Mononuclear cell (primary cell): ENCODE measurements around the gene PCSK4. TPM values are rescaled to one million over a fixed set of nuclear protein-coding genes. Genes with fewer than 3 reads are reported as not detected.
"Not testable (repeated sequence)": the region's sequence is repeated elsewhere in the genome, so short reads cannot be mapped to it uniquely, and the experiment has no call there.

Experiments used
- H3K27me3 ChIP-seq: 2 replicates; pipeline ENCODE4 v1.6.0; 2011; ENCODE audit warnings: low read length, control low read depth; ENCODE audit not compliant: insufficient read depth
- H3K4me1 ChIP-seq: 2 replicates; pipeline ENCODE4 v1.5.1; 2011; ENCODE audit warnings: mild to moderate bottlenecking, low read length, control low read depth; ENCODE audit not compliant: insufficient read depth
- H3K4me3 ChIP-seq: 2 replicates; pipeline ENCODE4 v1.5.1; 2011; ENCODE audit warnings: mild to moderate bottlenecking, low read length, moderate library complexity
- H3K9me3 ChIP-seq: 2 replicates; pipeline ENCODE4 v1.5.1; 2011; ENCODE audit warnings: low read depth, mild to moderate bottlenecking, control low read depth, low read length
- total RNA-seq: library from RNA; depleted of rRNA; stranded (reverse); fragments of >200 nt; gene quantifications from one replicate; pipeline ENCODE4 v1.2.3, GENCODE V29; 2012

Gene PCSK4
- total RNA-seq, 1 donor, result 1.2 TPM

DNA sequence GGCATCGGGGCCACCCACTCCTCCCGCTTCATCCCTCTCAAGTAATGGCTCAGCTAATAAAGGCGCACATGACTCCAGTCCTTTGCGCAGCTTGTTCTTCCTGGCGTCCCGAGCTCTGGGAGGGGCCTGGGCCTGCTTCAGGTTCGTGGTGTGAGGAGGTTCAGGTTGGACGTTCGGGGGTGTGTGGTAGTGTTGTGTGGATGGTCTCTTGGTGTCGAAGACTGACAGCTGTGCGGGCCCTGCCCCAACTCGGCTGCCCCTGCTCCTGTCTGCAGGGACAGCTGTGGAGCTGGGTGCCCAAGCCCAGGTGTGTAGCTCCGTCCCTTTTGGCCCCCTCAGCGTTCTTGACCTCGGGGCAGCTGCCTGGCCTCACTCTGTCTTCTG lies 49.7 kb downstream of the PCSK4 start:
- Histone ChIP-seq H3K9me3 (no peaks in the 10 kb centered on the region), H3K4me3 (no peak overlapping the region), H3K4me1 (peaks cover 34% of the 10 kb centered on the region), H3K27me3 (no peaks in the 10 kb centered on the region)

DNA sequence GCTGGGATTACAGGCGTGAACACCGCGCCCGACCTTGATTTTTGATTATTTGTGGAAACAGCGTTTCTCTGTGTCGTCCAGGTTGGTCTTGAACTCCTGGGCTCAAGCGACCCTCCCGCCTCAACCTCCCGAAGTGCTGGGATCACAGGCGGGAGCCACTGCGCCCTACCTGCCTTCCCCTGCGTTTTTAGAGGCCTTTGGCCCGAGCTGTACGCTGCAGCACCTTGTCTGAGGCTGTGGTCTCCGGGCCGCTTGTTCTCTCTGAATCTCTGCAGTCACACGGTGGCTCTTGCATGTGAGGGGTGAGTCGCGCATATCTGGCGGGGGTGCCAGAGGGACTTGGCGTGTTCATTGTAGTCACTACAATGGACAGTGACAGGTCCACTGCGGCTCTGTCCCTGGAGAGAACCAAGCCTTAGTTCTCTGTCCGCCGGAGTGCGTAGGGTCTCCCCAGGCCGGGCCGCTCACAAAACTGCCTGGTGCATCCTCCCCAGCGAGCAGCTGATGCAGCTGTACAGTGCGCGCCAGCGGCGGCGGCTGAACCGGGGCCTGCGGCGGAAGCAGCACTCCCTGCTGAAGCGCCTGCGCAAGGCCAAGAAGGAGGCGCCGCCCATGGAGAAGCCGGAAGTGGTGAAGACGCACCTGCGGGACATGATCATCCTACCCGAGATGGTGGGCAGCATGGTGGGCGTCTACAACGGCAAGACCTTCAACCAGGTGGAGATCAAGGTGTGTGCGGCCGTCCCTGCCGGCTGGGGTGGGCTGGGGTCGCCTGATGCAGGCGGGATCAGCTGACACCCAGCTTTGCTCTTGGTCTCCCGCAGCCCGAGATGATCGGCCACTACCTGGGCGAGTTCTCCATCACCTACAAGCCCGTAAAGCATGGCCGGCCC lies 50.4 kb downstream of the PCSK4 start:
- peaks cover 28% of the 10 kb centered on the region for H3K4me1 ChIP-seq
- H3K9me3 ChIP-seq, H3K27me3 ChIP-seq, H3K4me3 ChIP-seq: not testable (repeated sequence)

DNA sequence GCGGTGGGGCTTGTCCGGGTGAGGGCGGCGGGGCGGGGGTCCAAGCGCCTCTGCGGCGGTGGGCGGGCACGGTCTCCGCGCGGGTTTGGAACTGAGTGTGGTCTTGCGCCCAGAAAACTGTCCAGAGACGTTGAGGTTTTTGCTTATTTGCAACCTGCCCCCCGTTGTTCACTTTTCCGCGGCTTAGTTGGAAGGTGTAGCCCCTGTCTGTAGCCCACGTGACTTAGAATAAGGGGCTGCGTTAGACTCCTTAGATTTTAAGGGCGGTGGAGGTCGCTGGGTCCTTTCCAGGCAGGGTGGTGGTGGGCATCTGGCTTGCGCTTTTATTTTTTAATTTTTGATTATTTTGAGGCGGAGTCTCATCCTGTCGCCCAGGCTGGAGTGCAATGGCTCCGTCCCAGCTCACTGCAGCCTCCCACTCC lies 51.2 kb downstream of the PCSK4 start:
- Histone ChIP-seq H3K27me3 (no peaks in the 10 kb centered on the region), H3K4me3 (peak overlapping the region; percentile 94)

DNA sequence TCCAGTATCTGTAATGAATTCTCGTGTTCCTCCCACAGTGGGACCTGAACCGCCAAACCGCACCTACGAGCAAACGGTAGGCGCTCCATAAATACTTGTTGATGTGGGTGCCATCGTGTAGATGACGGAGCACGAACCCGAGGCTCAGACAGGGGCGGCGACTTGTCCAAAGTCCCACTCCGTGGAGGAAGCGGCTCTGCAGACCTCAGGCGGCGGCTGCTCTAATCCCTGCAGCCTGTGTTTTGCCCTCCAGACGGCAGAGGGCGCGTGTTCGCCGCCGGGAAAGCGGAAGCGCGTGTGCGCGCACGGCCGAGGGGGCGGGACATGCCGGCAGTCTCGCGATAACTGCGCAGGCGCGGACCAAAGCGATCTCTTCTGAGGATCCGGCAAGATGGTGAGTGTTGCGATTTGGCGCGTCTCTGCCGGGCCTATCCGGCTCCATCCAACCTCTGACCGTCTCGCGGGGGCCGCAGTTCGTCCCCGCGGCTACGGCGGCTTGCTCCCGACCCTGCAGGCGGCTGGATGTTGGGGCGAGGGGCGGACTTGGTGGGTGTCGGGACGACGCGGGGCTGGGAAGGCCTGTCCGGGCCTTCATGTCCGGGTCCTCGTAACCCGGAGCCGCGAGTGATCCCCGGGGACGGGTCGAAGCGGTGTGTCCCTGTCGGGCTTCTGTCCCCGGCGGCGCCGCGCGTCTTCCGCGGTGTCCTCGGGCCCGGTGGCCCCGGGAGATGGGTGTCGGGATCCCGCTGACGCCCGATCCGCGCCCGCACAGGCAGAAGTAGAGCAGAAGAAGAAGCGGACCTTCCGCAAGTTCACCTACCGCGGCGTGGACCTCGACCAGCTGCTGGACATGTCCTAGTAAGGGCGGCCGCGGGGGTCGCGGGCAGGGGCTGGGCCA lies 51.9 kb downstream of the PCSK4 start, which contains the start of gene RPS15:
Gene RPS15, plus strand, starts transcription at position 362 of the 898 bp plus-strand sequence. Its CDS starts 30 bp downstream, at position 392.
- Histone ChIP-seq H3K4me3 (peak within 1 kb of the TSS; percentile 94), H3K9me3 (no peaks in the 10 kb centered on the region), H3K4me1 (peaks cover 24% of the 10 kb centered on the region), H3K27me3 (no peaks in the 10 kb centered on the region)

More for the DNA sequence above, 51.2 kb downstream of the PCSK4 start:
- Histone ChIP-seq H3K4me1 (peaks cover 24% of the 10 kb centered on the region), H3K9me3 (no peaks in the 10 kb centered on the region)

DNA sequence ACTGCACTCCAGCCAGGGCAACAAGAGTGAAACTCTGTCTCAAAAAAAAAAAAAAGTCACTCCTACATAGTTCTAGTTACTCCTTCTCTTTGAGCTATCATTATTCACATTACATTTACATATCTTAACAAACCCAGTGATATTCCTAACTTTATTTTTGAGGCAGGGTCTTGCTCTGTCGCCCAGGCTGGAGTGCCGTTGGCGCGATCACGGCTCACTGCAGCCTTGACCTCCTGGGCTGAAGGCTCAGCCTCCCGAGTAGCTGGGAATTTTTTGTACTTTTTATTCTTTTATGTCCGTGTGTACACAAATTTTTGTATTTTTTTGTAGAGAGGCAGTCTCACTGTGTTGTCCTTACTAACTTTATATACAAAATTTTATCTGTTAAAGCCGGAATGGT lies 52.5 kb downstream of the PCSK4 start:
- Histone ChIP-seq H3K4me1 (peaks cover 24% of the 10 kb centered on the region), H3K9me3 (no peaks in the 10 kb centered on the region), H3K27me3 (no peaks in the 10 kb centered on the region), H3K4me3 (no peak overlapping the region)

DNA sequence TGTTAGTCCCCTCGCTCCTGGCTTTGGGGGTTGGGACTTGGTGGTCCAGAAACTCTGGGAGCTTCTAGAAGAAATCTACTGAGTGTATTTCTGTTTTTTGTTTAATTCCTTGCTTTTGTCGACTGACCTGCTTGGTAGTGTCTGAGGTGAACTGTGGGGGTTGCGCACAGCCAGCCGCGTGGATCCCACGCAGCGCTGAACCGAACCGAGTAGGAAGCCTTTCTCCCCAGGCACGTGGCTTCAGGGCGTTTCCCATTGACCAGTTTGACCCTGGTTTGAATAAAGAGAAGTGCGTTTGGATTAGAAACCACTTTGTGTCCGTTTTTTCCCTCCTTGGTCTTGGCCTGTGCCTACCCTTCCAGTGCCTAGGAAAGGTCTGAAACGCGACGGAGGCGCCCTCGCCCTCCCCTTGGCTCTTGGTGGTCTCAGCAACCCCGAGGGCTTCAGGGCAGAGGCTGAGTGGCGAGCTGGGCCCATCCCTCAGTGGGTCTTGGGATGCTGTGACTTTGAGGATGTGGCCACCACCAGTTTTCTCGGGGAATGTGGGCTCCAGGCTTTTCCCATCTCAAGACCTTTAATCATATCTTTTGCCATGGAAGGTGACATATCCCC lies 54.7 kb downstream of the PCSK4 start:
- Histone ChIP-seq H3K4me1 (peaks cover 18% of the 10 kb centered on the region), H3K9me3 (no peaks in the 10 kb centered on the region), H3K27me3 (no peaks in the 10 kb centered on the region), H3K4me3 (no peak overlapping the region)

DNA sequence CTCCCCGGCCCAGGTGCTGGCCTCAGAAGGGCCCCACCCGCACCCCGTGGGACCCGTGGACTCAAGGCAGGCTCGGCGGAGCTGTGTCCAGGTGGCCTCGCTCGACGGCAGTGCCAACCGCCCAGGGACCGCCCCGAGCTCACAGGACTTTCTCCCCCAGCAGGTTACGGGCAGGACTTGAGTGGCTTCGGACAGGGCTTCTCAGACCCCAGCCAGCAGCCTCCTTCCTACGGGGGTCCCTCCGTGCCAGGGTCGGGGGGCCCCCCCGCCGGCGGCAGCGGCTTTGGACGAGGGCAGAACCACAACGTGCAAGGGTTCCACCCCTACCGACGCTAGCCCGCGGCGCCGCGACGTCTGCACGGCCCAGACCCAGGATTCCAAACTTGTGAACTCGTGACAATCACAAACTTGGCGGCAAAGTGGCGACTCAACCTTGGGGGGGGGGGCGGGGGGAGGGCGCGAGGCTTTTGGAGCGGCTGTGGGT lies 55.5 kb downstream of the PCSK4 start:
- no peaks in the 10 kb centered on the region for H3K9me3 ChIP-seq
- H3K4me3 ChIP-seq, result no peak overlapping the region
- H3K4me1 ChIP-seq, result peaks cover 13% of the 10 kb centered on the region
- no peaks in the 10 kb centered on the region for H3K27me3 ChIP-seq

DNA sequence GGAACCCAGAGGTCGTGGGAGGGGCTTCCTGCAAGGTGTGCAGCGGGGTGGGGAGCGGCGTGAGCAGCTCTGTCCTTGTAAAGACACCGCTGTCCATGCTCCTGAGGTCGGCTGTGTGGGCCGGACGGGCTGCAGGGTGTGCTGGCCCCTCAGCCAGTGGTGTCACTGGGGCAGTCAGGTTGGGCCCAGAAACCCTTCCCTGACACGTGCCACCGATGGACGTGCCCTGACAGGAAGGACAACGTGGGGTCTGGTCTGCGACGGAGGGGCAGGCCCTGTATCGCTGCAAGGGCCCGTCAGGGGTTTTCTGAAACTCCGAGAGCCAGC lies 56.1 kb downstream of the PCSK4 start:
- Histone ChIP-seq H3K4me3 (no peak overlapping the region), H3K27me3 (no peaks in the 10 kb centered on the region), H3K9me3 (no peaks in the 10 kb centered on the region), H3K4me1 (peaks cover 7% of the 10 kb centered on the region)

DNA sequence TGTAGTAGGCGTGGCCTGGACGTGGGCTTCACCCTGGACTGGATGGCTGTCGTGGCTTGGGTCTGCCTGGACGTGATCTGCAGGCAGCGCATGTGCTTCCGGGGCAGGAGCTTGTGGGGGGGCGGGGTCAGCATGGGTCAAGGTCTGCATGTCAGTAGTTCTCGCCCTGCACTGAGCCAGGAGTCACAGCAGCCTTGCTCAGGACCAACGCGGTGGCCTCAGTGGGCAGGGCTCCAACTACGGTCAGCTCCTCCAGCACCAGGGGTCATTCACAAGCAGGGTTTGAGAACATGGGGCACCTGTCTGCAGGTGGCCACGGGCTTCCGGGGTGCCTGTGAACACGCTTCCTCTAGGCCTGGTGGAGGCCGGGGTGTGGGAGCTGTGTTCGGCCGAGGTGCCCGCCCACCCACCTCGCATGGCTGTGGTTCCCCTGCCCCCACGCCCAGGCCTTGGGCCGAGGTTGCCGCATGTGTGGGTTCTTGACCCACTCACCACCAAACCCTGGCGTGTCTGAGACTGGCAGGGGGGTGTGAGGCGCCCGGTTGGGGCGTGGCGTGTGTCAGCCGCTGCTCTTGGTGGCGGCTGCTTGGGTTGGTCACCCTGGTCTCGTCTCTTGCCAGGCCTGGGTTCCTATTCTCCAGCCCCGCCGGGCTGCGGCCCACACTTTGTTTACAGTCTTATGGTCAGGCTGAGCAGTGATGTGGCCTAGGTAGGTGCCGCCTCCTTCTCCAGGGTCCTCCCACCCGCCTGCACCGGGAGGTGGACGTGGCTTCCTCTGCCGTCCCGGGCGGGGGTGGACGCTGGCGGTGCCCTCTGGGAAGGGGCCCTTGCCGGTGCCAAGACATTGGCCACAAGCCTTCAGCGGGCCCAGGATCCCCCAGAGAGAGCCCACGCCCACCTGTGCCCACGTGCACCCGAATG lies 56.8 kb downstream of the PCSK4 start:
- Histone ChIP-seq H3K4me3 (no peak overlapping the region), H3K9me3 (no peaks in the 10 kb centered on the region), H3K27me3 (no peaks in the 10 kb centered on the region), H3K4me1 (peaks cover 6% of the 10 kb centered on the region)

DNA sequence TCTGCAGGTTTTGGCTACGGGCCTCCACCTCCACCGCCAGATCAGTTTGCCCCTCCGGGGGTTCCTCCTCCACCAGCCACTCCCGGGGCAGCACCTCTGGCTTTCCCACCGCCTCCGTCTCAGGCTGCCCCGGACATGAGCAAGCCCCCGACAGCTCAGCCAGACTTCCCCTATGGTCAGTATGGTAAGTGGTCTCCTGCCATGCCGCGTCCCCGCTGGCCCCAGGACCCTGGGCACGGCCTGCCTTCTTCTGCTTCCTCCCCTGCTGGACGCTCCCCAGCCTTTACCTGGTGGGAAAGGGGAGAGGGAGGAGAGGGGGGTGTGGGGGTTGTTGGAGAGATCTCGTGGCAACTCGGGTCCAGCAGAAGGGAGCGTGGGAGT lies 57.7 kb downstream of the PCSK4 start:
- Histone ChIP-seq H3K9me3 (no peaks in the 10 kb centered on the region), H3K4me1 (no peaks in the 10 kb centered on the region), H3K27me3 (no peaks in the 10 kb centered on the region), H3K4me3 (no peak overlapping the region)

DNA sequence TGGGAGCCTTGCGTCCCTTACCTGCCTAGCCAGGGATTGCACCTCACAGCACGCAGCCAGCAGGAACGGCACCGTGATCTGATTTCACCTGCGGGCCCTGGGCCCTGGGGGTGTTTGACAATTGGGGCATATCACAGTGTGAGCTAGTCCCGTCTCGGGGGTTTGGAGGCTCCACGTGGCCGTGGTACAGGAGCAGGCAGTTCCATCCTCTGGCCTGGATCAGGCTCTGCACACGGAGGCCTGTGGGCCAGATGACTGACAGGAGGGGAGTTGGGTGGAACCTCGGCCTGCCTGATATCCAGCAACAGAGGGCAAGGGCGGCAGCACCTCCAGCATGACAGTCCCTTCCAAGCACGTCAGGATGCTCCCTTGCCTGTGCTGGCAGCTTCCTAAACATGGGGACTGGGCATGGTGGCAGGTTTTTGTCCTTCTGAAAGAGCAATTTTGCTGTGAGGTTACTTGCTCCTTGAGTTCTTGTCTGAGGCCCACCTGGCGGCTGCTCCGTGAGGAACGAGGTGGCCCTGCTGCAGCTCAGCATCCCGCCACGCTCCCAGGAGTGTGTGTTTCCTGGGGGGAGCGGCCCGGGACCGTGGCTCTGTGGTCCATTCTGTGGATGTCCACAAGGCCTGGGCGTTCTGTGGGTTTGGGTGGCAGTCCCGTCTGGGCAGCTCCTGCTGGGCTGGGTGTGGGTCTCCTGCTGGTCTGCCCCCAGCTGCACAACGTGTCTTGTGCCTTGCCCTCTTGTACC lies 58.2 kb downstream of the PCSK4 start:
- Histone ChIP-seq H3K27me3 (no peaks in the 10 kb centered on the region), H3K4me1 (no peaks in the 10 kb centered on the region), H3K9me3 (no peaks in the 10 kb centered on the region), H3K4me3 (no peak overlapping the region)
